Keratinocyte (primary cell): Measurements from ENCODE around the gene C2orf76. TPM values are rescaled to one million over a fixed set of nuclear protein-coding genes. Genes with fewer than 3 reads are reported as not detected.

Source experiments
- DNase-seq: peaks from one replicate; pipeline ENCODE4 v3.0.0-alpha.2; 2011; ENCODE audit warnings: low read depth, missing footprints, low spot score
- FAIRE-seq: peaks from 2 replicates; lab custom pipeline; 2011; peaks lifted over from hg19 to GRCh38; lab: Jason Lieb, UNC
- H2AFZ ChIP-seq: 2 replicates; pipeline ENCODE4 v1.6.0; 2012; ENCODE audit warnings: low read length, control low read depth, inconsistent platforms; ENCODE audit not compliant: control insufficient read depth
- H3K27ac ChIP-seq: 2 replicates; pipeline ENCODE4 v1.5.1; 2011; ENCODE audit warnings: low read length; ENCODE audit not compliant: control insufficient read depth, insufficient read depth
- H3K27me3 ChIP-seq: 3 replicates; pipeline ENCODE4 v1.6.0; 2011; ENCODE audit warnings: low read length; ENCODE audit not compliant: control insufficient read depth, insufficient read depth; ENCODE audit errors: extremely low read depth
- H3K36me3 ChIP-seq, 2 experiments: 2 replicates in 1 of 2; 3 replicates in 1 of 2; pipeline ENCODE4 v1.5.1; 2011; ENCODE audit warnings: low read length in 2 of 2, mild to moderate bottlenecking in 1 of 2; ENCODE audit not compliant: control insufficient read depth in 2 of 2, insufficient read depth in 2 of 2; ENCODE audit errors: extremely low read depth in 1 of 2
- H3K4me1 ChIP-seq: 3 replicates; pipeline ENCODE4 v1.5.1; 2011; ENCODE audit warnings: low read length; ENCODE audit not compliant: control insufficient read depth, insufficient read depth; ENCODE audit errors: extremely low read depth
- H3K4me2 ChIP-seq: 3 replicates; pipeline ENCODE4 v1.6.0; 2011; ENCODE audit warnings: low read depth, low read length; ENCODE audit not compliant: control insufficient read depth, insufficient read depth; ENCODE audit errors: extremely low read depth
- H3K4me3 ChIP-seq, 3 experiments: fragments of 200-600 bp in 1 of 3; sonication (generic) in 1 of 3; 2 replicates in 2 of 3; 3 replicates in 1 of 3; pipeline ENCODE4 v1.5.1; 2011 to 2016; ENCODE audit warnings: low read length in 3 of 3, mild to moderate bottlenecking in 3 of 3, control low read depth in 2 of 3, inconsistent platforms in 1 of 3, low read depth in 1 of 3, mixed read lengths in 1 of 3, mixed run types in 1 of 3, moderate library complexity in 1 of 3; ENCODE audit not compliant: control insufficient read depth in 2 of 3, insufficient read depth in 2 of 3; ENCODE audit errors: extremely low read depth in 1 of 3
- H3K79me2 ChIP-seq: 2 replicates; pipeline ENCODE4 v1.6.0; 2012; ENCODE audit warnings: low read length; ENCODE audit not compliant: control insufficient read depth, insufficient read depth
- H3K9ac ChIP-seq: 3 replicates; pipeline ENCODE4 v1.6.0; 2011; ENCODE audit warnings: low read length; ENCODE audit not compliant: control insufficient read depth, insufficient read depth; ENCODE audit errors: extremely low read depth
- H3K9me1 ChIP-seq: 3 replicates; pipeline ENCODE4 v1.6.0; 2011; ENCODE audit warnings: low read length; ENCODE audit not compliant: control insufficient read depth, insufficient read depth; ENCODE audit errors: extremely low read depth
- H3K9me3 ChIP-seq: 2 replicates; pipeline ENCODE4 v1.5.1; 2012; ENCODE audit warnings: low read depth, low read length; ENCODE audit not compliant: control insufficient read depth
- H4K20me1 ChIP-seq: 3 replicates; pipeline ENCODE4 v1.6.0; 2011; ENCODE audit warnings: low read length; ENCODE audit not compliant: control insufficient read depth, insufficient read depth; ENCODE audit errors: extremely low read depth
- CTCF ChIP-seq, 3 experiments: IDR thresholded peaks in 1 of 3; conservative IDR thresholded peaks in 1 of 3; optimal IDR thresholded peaks in 1 of 3; 2 replicates in 2 of 3; 3 replicates in 1 of 3; pipeline versions ENCODE3 to v1.5.1; 2011; ENCODE audit warnings: low read length in 3 of 3, mild to moderate bottlenecking in 3 of 3, moderate library complexity in 2 of 3, control low read depth in 1 of 3, inconsistent platforms in 1 of 3; ENCODE audit not compliant: insufficient read depth in 2 of 3; ENCODE audit errors: extremely low read depth in 1 of 3
- EZH2 ChIP-seq: IDR thresholded peaks from one replicate; pipeline ENCODE4 v1.6.1; 2012; ENCODE audit warnings: inconsistent platforms, mild to moderate bottlenecking, low read length, moderate library complexity
- dilution Hi-C: fragments of 300-500 bp; cut with MboI; formaldehyde crosslinking; loops from one replicate; pipeline ENCODE4 v1.7.0; 2020; ENCODE audit warnings: low sequenced_read_pairs; ENCODE audit not compliant: extremely low pct_ligation_motif_present
- polyA plus RNA-seq, 5 experiments: library from polyadenylated mRNA; depleted of rRNA in 3 of 5; stranded (reverse) in 3 of 5; stranded (forward) in 1 of 5; unstranded in 1 of 5; fragments of >200 nt; gene quantifications; 1 replicate in 1 of 5; 2 replicates in 3 of 5; 3 replicates in 1 of 5; pipeline versions ENCODE4 v1.2.1 to v1.2.3, GENCODE V29; 2011 to 2012; ENCODE audit warnings: missing spikeins in 2 of 5, low read depth in 1 of 5, low replicate concordance in 1 of 5

C2orf76 gene
- polyA plus RNA-seq, 1 donor (not counting 4 experiments of a cell fraction or from before 2014, with no cell fraction given), result 17.9 TPM

DNA sequence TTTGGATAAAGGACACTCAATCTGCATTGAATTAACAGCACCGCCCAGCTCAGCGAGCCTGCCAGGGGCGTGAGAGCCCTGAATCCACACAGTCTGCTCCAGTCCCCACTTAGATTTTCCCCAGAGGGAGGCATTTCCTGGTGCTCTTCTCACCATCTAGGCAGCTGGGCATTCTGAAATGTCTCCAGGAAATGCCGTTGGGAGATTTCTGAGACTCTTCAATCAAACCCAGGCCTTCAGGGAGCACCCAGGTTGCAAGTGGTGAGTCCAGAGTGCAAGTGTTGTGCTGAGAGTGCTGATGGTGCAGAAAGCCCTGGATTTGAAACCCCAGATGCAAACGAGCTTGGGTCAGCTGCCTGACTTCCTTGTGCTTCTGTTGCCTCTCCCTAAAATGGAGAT is 41.6 kb upstream of the C2orf76 start:
- H3K36me3 ChIP-seq, result no peaks in the 10 kb centered on the region
- H3K27me3 ChIP-seq, result peaks cover 3% of the 10 kb centered on the region
- dilution Hi-C loops, result no loop called here
- no peak overlapping the region for H3K4me2 ChIP-seq
- H3K9me3 ChIP-seq, result no peaks in the 10 kb centered on the region
- no peaks in the 10 kb centered on the region for H3K4me1 ChIP-seq
- H3K9ac ChIP-seq, result no peak overlapping the region
- no peak overlapping the region for H2AFZ ChIP-seq
- no peaks in the 10 kb centered on the region for H4K20me1 ChIP-seq
- H3K4me3 ChIP-seq, result no peak overlapping the region
- TF ChIP-seq CTCF (optimal IDR thresholded peaks at IDR 0.05 in 1 of 3, IDR thresholded peaks at IDR 0.05 in 1 of 3, conservative IDR thresholded peaks at IDR 0.05 in 1 of 3; ENCODE audit: extremely low read depth in 1 of 3, insufficient read depth in 2 of 3, low read length in 3 of 3), result no peak
- TF ChIP-seq EZH2, result no peak
- H3K27ac ChIP-seq, result no peak overlapping the region
- DNase-seq, result no peak
- no peak for FAIRE-seq
- H3K79me2 ChIP-seq, result no peaks in the 10 kb centered on the region
- no peaks in the 10 kb centered on the region for H3K9me1 ChIP-seq

DNA sequence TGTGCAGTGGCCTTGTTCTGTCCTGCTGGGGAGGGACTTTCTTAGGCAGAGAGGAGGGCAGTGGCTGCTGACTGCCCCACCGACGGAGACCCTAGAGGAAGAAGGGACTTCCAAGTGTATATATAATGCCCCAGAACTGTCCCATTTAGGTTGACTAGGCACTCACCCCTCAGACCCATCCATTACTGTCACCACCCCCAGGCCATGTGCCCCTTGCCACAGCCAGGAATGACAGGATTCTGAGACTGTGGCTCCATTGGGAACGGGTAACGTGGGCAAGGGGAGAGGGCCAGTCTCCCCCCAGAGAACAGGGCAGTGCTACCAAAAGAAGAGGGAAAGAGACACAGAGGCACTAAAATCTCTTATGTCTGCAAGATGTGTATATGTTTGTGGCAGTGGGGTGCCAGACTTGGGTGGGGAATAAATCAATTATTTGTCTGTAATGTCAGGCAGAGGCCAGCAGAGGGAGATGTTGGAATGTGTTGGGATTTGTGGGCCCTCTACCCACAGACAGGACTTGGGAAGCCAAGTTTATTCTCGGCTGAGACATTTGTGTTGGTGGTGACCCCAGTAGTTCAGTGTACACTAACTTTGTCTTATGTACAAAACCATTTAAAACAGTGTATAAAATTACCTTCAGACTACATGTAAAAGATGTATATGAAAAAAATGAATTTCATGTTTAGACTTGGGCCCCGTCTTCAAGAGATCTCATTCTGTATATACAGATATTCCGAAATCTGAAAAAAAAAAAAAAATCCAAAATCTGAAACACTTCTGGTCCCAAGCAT is 41.0 kb upstream of the C2orf76 start:
- DNase-seq (no peak), FAIRE-seq (no peak)

More for the DNA sequence above, 41.0 kb upstream of the C2orf76 start:
- no peak overlapping the region for H3K4me2 ChIP-seq
- TF ChIP-seq EZH2, result no peak
- peak; percentile 70 to 87 (median 72) for TF ChIP-seq CTCF (optimal IDR thresholded peaks at IDR 0.05 in 1 of 3, IDR thresholded peaks at IDR 0.05 in 1 of 3, conservative IDR thresholded peaks at IDR 0.05 in 1 of 3; ENCODE audit: extremely low read depth in 1 of 3, insufficient read depth in 2 of 3, low read length in 3 of 3)
- H4K20me1 ChIP-seq, result no peaks in the 10 kb centered on the region
- H3K9ac ChIP-seq, result no peak overlapping the region
- H2AFZ ChIP-seq, result no peak overlapping the region
- H3K9me1 ChIP-seq, result no peaks in the 10 kb centered on the region
- no peaks in the 10 kb centered on the region for H3K36me3 ChIP-seq
- H3K79me2 ChIP-seq, result no peaks in the 10 kb centered on the region
- H3K27me3 ChIP-seq, result peaks cover 3% of the 10 kb centered on the region
- H3K27ac ChIP-seq, result no peak overlapping the region
- H3K9me3 ChIP-seq, result no peaks in the 10 kb centered on the region
- dilution Hi-C loops, result no loop called here
- H3K4me1 ChIP-seq, result no peaks in the 10 kb centered on the region
- H3K4me3 ChIP-seq, result no peak overlapping the region
